ENCODE measurements around the gene RET. TPM values are rescaled to one million over a fixed set of nuclear protein-coding genes. Genes with fewer than 3 reads are reported as not detected.

Gene RET
- total and polyA plus RNA-seq, 2 of the 8 experiments (the other 6 are each of a cell fraction or from before 2014, with no cell fraction given): 6.7 to 8.4 TPM

DNA sequence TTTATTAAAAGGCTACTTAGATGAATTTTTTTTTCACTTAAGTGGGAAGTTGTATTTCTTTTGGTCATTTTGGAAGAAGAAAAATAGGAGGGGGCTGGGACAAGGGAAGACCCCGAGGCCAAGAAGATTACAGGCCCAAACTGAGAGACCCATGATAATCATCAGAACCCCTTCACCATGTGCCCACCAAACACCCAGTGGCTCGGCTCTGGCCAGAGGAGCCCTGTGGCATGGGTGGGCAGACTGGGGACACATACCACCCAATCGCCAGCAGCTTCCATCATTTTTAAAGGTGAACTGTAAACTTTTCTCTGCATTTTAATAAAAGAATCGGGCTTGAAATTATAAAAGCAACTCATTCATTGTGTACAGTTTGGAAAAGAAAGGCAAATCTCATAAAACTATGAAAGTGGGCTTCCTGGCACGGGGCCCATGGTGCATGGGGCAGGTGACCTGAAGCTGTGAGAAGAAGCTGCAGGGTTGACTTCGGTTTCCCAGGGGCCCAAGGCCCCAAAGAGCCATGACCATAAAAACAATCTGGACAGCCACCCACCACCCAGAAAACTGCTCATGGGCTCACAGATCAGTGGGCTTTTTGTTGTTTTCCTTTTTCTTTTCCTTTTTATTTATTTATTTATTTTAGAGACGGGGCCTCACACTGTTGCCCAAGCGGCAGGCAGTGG lies 29.4 kb upstream of the RET start:
- POLR2A ChIA-PET (ENCODE audit: partially characterized antibody): no interaction called here
- 94% methylated on average over 8 of the region's 8 CpGs; no CpG with 5 or more reads in 1 of the 2 experiments for WGBS, 2 experiments (ENCODE audit: extremely low coverage in 1 of 2, insufficient coverage in 1 of 2, insufficient read length in 1 of 2, insufficient replicate concordance in 2 of 2, low coverage in 1 of 2, low lambda C conversion rate in 2 of 2, missing lambda C conversion rate in 1 of 2)
- FAIRE-seq: no peak
- no peak for TF ChIP-seq GTF2F1 (IDR thresholded peaks at IDR 0.05; ENCODE audit: borderline replicate concordance, low read depth, low read length)
- no peak for TF ChIP-seq BCL11A (IDR thresholded peaks at IDR 0.05; ENCODE audit: low read depth in 2 of 2, low read length in 2 of 2)
- no peak for TF ChIP-seq BRCA1 (IDR thresholded peaks at IDR 0.05; ENCODE audit: low read depth, low read length)
- TF ChIP-seq CHD2 (IDR thresholded peaks at IDR 0.05; ENCODE audit: low read length): no peak
- TF ChIP-seq SAP30 (IDR thresholded peaks at IDR 0.05; ENCODE audit: insufficient read depth, insufficient replicate concordance, low read length): no peak
- no peak for TF ChIP-seq TEAD4 (IDR thresholded peaks at IDR 0.05; ENCODE audit: low read depth, low read length)
- no peak for TF ChIP-seq SP2 (IDR thresholded peaks at IDR 0.05; ENCODE audit: low read length)
- TF ChIP-seq POLR2A (IDR thresholded peaks at IDR 0.05; ENCODE audit: control extremely low read depth in 1 of 2, low read depth in 2 of 2, low read length in 2 of 2): no peak
- TF ChIP-seq TAF1 (IDR thresholded peaks at IDR 0.05; ENCODE audit: low read depth, low read length): no peak
- no peak for TF ChIP-seq CBX8 (IDR thresholded peaks at IDR 0.05; ENCODE audit: borderline replicate concordance, low read depth, low read length)
- TF ChIP-seq KDM1A (IDR thresholded peaks at IDR 0.05; ENCODE audit: borderline replicate concordance, low read length): no peak
- TF ChIP-seq SRF (IDR thresholded peaks at IDR 0.05; ENCODE audit: low read depth, low read length): no peak
- no peak for TF ChIP-seq YY1 (IDR thresholded peaks at IDR 0.05; ENCODE audit: low read depth, low read length)
- no peak for TF ChIP-seq GABPA (IDR thresholded peaks at IDR 0.05; ENCODE audit: borderline replicate concordance, insufficient read depth, low read length)

More for the DNA sequence above, 29.4 kb upstream of the RET start:
- Histone ChIP-seq H3K4ac (replicated peaks; ENCODE audit: insufficient read length, low read depth, low read length) (no peak overlapping the region), H2BK15ac (ENCODE audit: low read length) (no peak overlapping the region), H3K79me1 (ENCODE audit: low read depth, low read length) (no peaks in the 10 kb centered on the region), H3K18ac (ENCODE audit: extremely low read depth, low read length) (no peak overlapping the region), H3K79me2 (ENCODE audit: control insufficient read depth in 1 of 2, insufficient read depth in 2 of 2, low read length in 2 of 2) (no peaks in the 10 kb centered on the region), H3K4me3 (ENCODE audit: extremely low read depth in 1 of 4, insufficient read depth in 2 of 4, low read depth in 3 of 4, low read length in 4 of 4) (no peak overlapping the region), H3K9ac (replicated peaks in 1 of 4; ENCODE audit: extremely low read depth in 1 of 4, low read depth in 3 of 4, low read length in 3 of 4) (no peak overlapping the region), H2AK5ac (ENCODE audit: low read depth, low read length) (no peak overlapping the region), H3K23me2 (ENCODE audit: low read depth, low read length) (no peaks in the 10 kb centered on the region), H3K27me3 (replicated peaks in 1 of 4; ENCODE audit: control insufficient read depth in 3 of 4, extremely low read depth in 1 of 4, insufficient read depth in 3 of 4, low read length in 3 of 4) (no peaks in the 10 kb centered on the region), H4K20me1 (replicated peaks in 1 of 2; ENCODE audit: control insufficient read depth in 1 of 2, insufficient read depth in 2 of 2, low read length in 2 of 2) (no peaks in the 10 kb centered on the region), H2AFZ (ENCODE audit: low read length) (no peak overlapping the region), H3K36me3 (ENCODE audit: control insufficient read depth in 2 of 4, insufficient read depth in 4 of 4, low read length in 3 of 4) (no peaks in the 10 kb centered on the region), H3K56ac (replicated peaks; ENCODE audit: insufficient read length, low read depth, low read length) (no peak overlapping the region), H2BK120ac (replicated peaks; ENCODE audit: low read depth, low read length) (no peak overlapping the region), H4K8ac (ENCODE audit: extremely low read depth, insufficient read depth, low read length) (0 out of 2 replicates have a peak overlapping the region, but pooled peaks have one; percentile 47), H2BK5ac (ENCODE audit: low read depth, low read length) (no peak overlapping the region), H3K14ac (ENCODE audit: insufficient read length) (no peak overlapping the region), H3K4me2 (ENCODE audit: insufficient read depth in 1 of 2, low read depth in 2 of 2, low read length in 2 of 2) (no peak overlapping the region), H3K27ac (ENCODE audit: low read depth, low read length) (no peak overlapping the region), H3K9me3 (ENCODE audit: insufficient read depth in 2 of 2, low read depth in 1 of 2, low read length in 1 of 2) (no peaks in the 10 kb centered on the region), H2BK12ac (ENCODE audit: low read depth, low read length) (no peak overlapping the region), H3K23ac (ENCODE audit: insufficient read length) (no peak overlapping the region), H4K5ac (ENCODE audit: insufficient read length, low read depth, low read length) (no peak overlapping the region), H2BK20ac (ENCODE audit: low read length) (no peak overlapping the region), H4K91ac (replicated peaks; ENCODE audit: insufficient read length, low read length) (no peak overlapping the region), H3K4me1 (replicated peaks in 1 of 4; ENCODE audit: control insufficient read depth in 3 of 4, insufficient read depth in 4 of 4, low read length in 3 of 4) (peaks cover 0 to 22% (median 11%) of the 10 kb centered on the region in 4 experiments; a peak in 6 of 7 replicates)
- CTCF ChIA-PET (ENCODE audit: partially characterized antibody): interaction anchor here (1.0 to 1.7 kb wide), 2 partner anchors 22 to 32 kb away, joined by 4 to 7 read pairs; no protein-coding TSS in a partner anchor
- no peak for DNase-seq (ENCODE audit: low read depth in 1 of 2, low spot score in 2 of 2)

Measured in H1 (cell line).